Dedifferentiated amniotic fluid mesenchymal stem cell (primary cell): ENCODE data around the gene PHOSPHO1.

Experiments used
- DNase-seq: peaks from one replicate; pipeline ENCODE4 v3.0.0-alpha.2; 2016; ENCODE audit errors: extremely low spot score

Gene PHOSPHO1

DNA sequence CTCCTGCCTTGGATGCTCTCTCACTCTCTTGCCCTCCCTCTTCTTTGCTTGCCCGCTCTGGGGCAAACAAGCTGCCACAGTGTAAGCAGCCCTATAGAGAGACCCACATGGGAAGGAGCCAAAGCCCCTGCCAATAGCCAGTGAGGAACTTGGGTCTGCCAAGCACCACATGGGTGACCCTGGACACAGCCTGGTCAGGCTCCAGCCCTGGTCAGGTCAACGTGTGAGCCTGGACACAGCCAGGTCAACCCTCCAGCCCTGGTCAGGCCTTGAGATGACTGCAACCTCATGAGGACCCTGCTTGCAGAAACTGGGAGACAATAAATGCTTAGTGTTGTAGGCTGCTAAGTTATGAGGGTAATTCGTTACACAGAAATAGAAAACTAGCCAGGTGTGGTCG lies 14.3 kb upstream of the PHOSPHO1 start:
- no peak for DNase-seq

DNA sequence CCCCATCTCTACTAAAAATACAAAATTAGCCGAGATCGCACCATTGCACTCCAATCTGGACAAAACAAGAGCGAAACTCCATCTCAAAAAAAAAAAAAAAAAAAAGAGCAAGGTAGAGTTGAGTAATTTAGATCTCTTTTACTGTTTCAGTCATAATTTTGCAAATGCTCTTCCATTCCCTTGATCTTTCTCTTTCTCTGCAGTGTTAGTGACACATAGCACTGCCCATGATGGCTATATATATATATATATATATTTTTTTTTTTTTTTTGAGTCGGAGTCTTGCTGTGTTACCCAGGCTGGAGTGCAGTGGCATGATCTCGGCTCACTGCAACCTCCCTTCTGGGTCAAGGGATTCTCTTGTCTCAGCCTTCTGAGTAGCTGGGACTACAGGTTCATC lies 12.2 kb upstream of the PHOSPHO1 start:
- DNase-seq, result no peak

DNA sequence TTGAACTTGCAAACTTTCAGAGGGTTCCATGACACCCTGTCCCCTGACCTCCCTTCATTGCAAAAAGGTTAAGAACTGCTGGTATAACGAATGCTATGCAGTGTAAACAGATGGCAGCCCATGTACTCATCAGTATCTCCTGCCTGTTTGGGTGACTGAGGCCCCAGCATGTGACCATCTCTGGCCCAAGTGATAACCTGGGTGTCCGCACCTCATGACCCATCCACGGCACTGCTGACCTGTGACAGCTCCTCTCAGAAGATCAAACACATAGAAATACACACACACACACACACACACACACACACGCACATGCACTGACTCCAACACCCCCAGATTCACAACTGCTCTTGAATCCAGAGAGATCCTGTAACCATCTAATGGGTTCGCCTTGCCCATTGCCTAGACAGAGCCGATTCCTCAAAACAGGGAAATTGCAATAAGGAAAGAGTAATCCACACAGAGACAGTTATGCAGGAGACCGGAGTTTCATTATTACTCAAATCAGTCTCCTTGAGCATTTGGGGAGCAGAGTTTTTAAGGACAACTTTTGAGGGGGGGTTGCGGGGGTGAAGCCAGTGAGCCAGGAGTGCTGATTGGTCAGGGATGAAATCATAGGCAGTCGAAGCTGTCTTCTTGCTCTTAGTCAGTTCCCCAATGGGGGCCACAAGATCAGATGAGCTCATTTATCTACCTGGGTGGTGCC lies 11.3 kb upstream of the PHOSPHO1 start:
- DNase-seq, result no peak

DNA sequence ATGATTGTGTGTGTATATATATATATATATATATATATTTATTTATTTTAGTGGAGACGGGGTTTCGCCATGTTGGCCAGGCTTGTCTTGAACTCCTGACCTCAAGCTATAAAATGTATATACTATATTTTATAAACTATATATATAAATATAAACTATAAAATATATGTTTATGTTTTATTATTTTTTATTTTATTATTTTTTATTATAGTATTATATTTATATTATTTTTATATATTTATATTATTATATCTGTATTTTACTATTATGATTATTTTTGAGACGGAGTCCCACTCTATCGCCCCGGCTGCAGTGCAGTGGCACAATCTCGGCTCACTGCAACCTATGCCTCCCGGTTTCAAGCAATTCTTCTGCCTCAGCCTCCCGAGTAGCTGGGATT lies 10.5 kb upstream of the PHOSPHO1 start:
- DNase-seq, result no peak

DNA sequence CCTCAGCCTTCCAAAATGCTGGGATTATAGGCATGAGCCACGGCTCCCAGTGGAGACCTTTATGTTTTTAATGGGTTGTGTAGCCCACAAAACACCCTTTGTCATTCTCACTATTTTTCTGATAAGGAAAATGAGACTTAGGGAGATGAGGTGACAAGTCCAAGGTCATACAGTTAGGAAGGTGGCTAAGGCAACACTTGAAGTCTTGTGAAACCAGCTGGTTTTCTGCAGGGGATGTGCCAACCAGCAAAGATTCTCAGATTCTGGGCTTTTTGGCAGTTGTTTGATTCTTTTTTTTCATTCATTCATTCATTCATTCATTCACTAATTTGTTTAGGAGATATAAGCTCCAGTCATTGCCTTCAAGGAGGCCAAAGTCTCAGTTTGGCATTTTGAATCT lies 10.0 kb upstream of the PHOSPHO1 start:
- no peak for DNase-seq

DNA sequence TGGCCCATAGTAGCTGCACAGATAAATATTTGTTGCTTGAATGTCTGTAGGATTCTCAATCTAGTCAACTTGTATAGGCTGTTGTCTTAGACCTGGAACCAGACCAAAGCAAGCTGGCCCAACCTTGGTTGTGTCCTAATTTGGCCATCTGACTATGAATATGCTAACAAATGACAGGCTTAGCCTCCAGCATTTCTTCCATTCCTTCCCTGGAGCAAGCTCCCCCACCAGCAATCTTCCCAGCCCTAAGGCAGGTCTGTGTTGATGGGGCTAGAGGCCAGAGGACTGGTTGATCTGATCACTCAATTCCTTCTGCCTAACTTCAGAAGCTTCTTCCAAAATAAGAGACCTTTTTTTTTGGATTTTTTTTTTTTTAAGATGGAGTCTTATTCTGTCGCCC lies 9.4 kb upstream of the PHOSPHO1 start:
- DNase-seq, result no peak

DNA sequence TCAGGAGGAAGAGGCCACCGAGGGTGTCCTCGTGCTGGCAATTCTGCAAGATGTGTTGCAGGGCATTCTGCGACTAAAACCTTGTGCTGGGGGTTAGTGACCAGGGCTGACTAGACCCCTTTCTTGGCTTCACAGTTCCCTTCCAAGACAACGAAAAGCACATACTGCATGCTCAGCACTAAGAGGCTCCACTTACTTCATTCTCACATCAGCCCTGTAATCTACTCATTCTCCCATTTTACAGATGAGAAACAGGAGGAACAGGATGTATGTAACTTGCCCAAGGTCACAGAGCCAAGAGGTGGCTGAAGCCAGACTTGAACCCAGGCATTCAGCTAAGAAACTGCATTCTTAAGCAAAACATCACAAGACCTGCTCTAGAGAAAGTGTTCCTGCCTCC lies 5.3 kb upstream of the PHOSPHO1 start:
- no peak for DNase-seq

DNA sequence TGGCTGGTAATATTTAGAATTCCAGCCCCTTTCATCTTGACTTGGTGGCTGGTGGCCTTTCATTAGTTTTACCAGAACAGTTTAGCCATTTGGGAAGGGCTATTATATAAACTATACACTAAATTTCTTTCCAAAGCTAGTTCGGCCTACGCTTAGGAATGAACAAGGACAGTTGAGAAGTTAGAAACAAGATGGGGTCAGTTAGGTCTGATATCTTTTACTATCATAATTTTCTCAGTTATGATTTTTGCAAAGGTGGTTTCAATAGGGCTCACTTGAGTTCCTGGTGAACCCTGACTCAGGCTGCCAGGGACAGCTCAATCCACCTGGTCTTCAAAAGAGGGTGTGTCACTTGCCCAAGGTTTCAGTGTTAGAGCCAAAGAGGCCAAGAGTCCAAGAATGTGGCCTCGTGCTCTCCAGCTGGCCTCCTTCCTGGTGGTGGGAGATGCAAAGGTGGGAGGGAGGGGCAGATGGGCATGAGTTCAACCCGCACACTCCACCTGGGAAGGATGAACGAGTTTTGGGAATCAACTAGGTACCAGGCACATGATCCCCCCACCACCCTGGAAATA lies 4.0 kb upstream of the PHOSPHO1 start:
- no peak for DNase-seq

DNA sequence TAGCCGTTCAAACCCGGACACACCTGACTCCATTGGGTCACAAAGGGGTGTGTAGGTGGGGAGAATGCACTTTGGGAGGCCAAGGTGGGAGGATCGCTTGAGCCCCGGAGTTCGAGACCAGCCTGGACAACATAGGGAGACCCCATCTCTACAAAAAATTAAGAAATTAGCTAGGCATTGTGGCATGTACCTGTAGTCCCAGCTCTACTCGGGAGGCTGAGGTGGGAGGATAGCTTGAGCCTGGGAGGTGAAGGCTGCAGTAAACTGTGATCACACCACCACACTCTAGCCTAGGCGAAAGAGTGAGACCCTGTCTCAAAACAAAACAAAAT lies 942 bp upstream of the PHOSPHO1 start:
- DNase-seq, result no peak

DNA sequence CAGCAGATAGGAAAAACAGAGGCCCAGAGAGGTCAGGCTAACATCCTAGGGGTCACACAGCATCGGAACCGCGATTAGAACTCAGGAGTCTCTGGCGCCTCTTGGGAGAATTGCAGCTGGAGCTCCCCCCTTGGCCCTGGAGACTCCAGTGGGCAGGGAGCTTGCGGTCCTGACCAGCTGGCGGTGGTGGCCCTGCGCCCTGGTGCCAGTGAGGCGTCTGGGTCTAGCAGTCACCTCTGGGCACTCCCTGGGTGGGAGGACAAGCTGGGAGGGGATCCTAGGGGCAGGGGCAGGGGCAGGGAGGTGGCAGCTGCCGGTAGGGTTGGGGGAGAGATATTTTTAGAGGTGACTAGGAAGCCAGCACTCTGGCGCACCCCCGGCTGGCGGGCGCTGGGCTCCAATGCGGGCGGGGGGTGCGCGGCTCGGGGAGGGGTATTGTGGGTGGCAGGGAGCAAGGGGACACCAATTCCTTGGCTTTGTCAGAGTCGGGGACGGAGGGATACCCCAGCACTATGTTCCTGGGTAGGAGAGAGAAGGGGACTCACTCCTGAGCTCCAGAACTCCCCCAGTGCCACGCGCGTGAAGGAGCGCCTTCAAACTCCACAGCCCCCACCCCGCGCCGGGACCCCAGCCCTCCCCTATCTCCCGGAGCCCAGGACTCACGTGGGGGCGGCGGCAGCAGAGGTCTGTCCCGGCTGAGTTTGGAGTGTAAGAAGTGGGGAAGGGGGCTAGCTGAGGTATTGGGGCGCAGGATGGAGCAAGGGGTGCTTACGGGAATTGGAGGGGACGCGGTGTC lies 584 bp downstream of the PHOSPHO1 start:
- DNase-seq, result no peak

DNA sequence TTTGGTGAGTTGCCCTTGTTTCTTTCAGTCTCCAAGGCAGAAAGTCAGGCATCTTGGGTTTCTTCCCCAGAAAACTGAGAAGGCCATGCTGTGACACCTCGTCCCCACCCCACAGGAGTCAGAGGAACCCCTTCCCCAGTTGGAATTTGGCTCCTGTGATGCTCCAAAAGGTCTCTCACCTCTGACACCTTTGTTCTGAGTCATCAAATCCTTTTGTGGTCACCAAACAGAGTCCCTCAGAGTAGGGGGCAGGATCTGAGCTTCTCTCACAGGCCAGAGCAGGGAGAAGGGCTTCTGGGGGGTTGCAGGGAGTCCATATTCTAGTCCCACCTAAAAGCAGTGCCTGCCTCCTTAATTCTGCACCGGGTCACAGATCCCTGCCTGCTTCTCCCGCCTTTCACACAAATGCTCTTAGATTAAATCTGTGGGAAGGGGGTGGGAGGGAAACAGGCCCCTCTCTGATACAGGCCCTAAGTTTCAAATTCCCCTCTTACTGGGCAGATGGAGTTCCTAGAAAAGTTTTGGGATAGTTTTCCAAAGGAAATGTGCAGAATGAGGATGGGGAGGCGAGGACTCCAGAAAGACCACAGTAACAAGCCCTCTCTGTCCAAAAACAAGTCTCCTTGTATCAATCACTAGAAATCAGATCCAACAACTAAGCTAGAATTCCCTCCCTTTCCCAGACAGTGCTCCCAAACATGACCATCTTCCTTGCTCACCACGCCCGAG lies 1.3 kb downstream of the PHOSPHO1 start:
- DNase-seq, result no peak

DNA sequence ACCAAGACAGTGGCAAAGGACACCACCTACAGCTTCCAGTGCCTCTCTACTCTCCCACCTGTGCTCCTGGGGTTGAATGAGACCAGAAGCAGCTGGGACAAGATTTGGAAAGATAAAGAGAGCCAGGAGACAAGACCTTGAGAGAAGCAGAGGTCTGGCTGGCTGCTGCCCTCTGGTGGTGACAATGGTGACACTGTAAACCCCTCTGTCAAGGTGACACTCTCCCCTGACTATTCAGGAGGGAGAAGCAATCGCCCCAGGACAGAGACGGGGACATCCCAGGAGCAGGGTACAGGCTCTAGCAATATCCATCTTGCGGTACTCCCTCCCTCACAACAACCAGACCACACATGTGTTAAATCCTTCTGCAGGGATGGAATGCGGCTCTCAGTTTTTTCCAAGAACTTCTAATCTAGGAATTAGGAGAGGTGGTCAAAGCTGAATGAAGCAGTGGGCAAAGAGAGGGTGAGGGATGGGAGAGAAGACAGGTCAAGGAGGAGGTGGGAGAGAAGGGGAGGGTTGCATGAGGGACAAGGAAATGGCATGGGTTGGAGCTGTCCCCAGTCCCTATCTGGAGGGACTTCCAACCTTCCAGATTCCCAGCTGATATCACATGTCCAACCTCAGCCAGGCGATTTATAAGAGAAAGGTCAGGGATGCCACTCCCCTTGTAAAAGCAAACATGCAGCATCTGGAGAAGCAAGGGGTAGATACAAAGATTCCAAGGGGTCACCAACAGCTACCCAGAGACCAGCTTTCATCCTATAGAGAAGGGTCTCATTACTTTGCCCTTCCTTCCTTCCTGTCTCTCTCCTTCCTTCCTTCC lies 2.9 kb downstream of the PHOSPHO1 start:
- DNase-seq, result peak; percentile 56

DNA sequence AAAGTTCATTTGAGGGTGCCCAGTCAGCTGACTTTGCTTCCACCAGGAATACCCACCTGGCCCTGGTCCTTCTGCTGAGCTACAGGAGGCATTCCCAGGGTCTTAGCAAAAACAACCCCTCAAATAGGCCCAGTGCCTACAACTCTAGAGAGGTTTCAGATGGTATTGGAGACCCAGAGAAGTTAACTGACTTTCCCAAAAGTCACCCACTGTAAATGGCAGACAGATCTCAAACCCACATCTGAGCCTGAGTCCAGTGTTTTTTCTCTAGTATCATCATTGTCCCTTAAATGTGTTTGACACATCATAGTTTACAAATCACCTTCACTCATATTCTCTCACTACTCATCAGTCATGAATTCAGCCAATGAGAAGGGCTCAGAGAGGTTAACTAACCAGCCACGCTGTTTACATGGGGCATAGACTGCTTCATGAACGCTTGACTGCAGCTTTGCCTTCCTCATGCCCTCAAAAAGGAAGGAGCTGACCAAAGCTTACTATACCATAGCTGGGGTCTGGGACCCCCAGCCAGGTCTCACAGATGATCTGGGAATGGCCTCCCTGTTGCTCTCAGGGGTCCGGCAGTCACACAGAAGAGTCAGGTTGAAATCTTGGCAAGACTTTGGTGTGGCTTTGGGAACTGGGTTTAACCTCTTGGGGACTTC lies 3.7 kb downstream of the PHOSPHO1 start:
- DNase-seq, result no peak

DNA sequence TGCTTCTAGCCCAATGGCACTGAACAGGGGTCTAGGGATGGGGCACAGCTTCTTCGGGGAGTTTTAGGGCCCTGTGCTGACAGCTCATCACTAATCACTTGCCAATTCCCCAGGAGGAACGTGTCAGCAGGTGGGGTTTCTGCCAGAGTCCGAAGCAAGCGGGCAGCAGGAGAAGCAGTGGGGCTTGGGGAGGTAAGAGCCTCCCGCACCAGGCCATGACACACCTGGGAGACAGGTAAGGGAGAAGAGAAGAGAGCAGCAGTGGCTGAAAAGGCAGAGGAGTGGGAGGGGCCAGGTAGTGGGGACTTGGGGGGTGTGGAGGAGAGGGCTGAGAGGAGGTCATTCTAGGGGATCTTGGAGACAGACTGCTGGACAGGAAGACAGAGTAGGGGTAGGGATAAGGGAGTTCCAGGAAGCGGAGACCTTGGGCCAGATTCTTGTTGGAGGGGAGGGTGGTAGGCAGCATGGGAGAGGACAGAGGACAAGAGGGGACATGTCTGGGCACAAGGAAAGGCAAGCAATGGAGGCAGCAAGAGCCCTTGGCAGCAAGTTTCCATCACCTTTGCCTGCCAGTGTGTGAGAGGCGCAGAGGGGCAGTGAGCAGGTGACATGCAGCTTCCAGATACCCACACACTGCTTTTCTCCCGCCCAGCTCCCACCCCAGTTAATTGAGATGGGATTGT lies 4.9 kb downstream of the PHOSPHO1 start:
- no peak for DNase-seq

DNA sequence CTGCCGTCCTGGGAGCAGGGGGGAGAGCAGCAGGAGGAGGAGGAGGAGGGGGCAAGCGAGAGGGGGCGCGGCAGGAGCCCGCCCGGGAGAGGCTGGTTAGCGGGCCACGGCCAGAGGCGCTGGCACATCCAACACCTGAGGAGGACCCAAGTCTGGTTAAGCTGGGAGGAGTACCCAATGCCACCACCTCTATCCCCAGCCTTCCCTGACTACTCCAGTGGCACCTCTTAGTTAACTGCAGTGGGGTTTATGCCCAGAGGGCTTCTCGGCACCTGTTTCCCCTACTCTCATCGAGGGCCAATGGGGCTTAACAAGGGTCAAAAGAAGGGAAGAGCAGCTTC lies 5.6 kb downstream of the PHOSPHO1 start:
- DNase-seq, result no peak

DNA sequence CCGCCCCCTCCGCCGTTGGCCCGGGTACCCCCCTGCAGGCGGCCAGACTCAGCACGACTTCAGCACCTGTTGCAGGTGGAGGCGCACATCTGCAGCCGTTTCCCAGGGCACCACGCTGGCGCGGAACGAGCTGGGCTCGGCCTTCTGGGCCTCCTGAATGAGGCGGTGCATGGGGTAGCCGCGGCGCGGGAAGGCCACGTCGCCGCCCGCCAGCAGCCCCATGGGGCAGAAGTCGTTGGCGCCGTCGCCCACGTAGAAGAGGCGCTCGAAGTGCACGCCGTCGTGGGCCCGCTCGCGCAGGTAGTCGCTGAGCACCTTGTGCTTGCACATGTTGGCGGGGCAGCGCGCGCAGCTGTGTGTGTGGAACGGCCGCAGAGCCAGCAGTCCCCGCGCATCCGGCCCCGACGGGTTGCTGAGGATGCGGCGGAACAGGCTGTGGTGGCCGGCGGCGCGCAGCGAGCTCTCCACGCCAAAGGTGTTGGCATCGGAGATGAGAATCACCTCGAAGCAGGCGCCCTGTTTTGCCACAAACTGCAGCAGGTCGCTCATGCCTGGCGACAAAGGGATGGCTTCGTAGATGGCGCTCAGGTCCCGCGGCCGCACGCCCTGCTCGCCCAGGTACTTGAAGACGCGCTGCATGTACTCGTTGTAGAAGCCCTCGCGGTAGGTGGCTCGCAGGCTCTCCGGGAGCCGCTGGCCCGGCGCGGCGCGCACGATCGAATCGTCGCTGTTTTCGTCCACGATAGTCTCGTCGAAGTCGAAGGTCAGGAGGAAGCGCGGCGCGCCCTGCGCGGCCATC lies 6.2 kb downstream of the PHOSPHO1 start:
- DNase-seq, result no peak

DNA sequence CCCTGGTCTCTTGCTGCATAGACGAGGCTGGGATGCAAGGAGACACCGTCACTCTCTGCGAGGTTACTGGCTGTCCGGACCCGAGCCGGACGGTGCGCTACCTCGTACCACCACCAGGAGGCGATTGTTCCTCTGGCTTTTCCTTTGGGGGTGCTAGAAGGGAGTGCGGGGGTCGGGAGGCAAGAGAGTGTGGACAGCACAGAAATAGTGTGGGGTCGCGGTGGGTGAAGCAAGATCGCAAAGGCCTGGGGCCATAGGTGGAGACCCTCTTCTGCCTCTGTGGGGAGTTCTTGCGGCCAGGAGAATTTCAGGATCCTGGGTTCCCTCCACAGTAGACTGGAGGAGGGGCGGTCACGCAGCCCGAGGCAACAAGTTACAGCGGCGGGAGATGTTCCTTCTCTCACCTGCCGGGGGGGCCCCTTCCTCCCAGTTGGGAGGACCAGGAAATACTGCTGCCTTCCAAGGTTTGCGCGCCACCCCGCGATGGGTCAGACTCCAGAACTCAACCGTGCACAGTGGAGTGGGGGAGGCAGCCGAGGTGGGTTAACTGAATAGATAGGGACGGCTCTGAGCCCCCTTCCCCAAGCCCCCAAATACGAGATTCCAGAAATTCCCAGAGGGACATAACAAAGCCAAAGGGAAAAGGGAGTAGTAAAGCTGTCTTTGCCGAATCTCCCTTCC lies 6.9 kb downstream of the PHOSPHO1 start:
- no peak for DNase-seq

DNA sequence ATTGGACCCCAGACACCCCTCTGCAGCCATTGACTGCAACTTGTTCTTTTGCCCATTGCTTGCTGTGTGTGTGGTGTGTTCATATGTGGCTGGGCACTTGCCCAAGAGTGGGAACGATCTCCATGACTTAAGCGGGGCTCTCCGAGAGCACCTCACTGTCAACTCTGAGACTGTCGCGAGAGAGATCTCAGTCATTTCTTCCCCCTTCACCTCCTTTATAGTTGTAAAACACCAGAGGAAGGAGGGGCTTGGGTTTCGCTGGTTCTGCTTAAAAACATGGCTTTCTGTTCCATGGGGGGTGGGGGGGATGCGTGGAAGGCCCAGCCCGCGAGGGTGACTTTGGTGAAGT lies 7.4 kb downstream of the PHOSPHO1 start:
- DNase-seq, result no peak

DNA sequence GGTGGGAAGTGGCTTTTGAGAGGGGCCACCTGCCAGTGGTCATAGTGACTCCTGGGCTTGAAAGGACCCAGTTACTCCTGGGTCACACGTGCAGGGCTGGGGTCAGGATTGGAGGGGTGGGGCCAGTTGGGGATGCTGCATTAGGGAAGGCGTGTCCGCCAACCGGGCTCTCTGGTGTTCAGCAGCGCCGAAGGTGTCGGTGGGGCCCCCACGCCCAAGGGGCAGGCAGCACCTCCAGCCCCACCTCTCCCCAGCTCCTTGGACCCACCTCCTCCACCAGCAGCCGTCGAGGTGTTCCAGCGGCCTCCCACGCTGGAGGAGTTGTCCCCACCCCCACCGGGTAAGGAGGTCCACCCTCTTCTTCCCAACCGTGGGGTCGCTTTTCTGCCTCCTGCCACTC lies 10.6 kb downstream of the PHOSPHO1 start:
- no peak for DNase-seq
